GM19452 (cell line): ENCODE data around the gene SLC36A1.

ENCODE experiments used
- ATAC-seq: cut with Tn5 transposase; IDR thresholded peaks from one replicate; pipeline ENCODE4 v1.9.1; 2021; ENCODE audit not compliant: unreplicated experiment

The SLC36A1 gene

DNA sequence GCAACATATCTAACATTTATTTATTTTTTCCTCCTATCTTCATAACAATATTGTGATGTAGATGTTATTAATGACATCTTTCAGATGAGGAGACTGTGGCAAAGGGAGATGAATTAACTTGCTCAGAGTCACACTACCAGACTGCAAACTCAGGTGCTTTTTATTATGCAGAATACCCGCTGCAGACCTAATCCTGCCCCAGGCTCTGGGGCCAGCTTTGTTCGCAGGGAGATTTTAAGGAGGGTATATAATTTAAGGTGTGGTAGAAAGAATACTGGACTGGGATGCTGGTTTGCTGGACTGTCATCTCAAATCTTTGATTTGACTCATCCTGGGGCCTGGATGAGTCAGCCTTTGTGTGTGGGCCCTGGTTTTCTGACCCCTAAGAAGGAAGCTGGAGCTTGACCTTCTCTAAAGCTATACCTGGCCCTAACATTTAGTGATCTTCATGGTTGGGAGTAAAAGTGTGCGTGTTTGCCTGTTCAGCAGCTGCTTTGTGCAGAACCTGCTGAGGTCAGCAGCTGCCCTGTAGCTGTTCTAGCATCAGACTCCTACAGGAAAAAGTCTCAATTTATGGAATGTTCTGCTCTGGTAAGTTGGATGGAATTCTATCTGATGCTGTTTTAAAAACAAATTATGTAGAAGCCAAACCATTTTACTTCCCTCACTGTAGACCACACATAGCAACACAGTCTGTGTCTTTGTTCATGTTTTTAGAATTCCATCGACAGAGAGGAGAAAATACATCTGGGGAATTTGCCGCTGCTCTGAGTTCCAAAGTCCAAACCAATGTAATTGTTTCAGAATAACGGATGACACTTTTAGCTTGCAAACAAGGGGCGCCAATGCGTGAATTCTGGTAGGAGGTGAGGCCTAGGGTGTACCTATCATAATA lies 4.5 kb downstream of the SLC36A1 start:
- peak; percentile 47 for ATAC-seq

- no peak for ATAC-seq
Measured at GRCh38 chr5:151454166-151454565, 6.8 kb downstream of the SLC36A1 start.

DNA sequence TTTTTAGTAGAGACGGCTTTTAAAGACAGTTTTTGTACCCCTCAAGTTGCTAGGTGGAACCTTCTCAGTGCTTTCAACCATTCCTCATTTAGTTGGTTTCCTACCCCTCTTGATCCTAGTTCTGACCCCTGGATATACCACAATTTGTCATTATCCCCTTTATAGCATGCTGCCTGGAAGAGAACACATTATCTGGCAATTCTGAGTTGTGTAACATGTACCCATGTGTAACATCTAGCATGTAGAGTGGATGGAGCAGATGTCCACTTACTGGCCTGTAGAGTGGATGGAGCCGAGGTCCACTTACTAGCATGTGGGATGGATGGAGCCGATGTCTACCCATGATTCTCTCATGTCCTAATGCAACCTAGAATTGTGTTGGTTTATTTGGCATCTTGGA lies 7.5 kb downstream of the SLC36A1 start:
- ATAC-seq: no peak

- no peak for ATAC-seq
Measured at GRCh38 chr5:151456321-151456940, 9.0 kb downstream of the SLC36A1 start.

DNA sequence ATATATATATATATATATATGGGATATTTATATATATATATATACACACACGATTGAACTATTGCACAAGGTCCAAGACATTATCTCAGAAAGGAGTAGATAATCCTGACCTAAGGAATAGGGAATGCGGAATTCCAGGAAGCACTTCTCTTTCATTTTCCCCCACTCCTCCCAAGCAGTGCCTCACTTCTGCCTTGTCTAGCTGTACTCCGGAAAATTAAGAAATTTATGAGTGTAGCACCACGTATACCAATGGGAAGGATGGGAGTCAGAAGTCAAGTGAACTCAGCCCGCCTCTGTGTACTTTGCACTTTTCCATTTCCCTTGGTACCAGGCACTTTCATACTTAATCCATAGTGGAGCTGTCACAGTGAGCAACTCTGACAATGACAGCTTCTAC lies 10.9 kb downstream of the SLC36A1 start:
- ATAC-seq: no peak

- no peak for ATAC-seq
Measured at GRCh38 chr5:151459680-151460324, 12.4 kb downstream of the SLC36A1 start.

DNA sequence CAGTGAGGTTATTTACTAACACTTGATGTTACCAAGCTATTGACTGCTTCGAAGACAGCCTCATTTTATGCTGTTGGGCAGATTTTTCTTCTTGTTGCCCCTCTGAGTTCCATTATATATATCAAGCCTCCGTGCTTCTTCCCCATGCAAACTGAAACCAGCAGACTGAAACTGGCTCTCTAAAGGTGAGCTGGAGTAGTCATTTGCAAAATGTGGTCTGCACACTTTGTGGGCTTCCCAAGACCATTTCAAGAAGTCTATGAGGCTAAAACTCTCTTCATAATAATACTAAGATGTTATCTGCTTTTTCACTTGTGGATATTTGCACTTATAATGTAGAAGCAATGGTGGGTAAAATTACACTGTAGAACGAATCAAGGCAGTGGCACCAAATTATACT lies 13.9 kb downstream of the SLC36A1 start:
- peak; percentile 93 for ATAC-seq

- ATAC-seq: no peak
Measured at GRCh38 chr5:151463137-151464029, 16.0 kb downstream of the SLC36A1 start.

DNA sequence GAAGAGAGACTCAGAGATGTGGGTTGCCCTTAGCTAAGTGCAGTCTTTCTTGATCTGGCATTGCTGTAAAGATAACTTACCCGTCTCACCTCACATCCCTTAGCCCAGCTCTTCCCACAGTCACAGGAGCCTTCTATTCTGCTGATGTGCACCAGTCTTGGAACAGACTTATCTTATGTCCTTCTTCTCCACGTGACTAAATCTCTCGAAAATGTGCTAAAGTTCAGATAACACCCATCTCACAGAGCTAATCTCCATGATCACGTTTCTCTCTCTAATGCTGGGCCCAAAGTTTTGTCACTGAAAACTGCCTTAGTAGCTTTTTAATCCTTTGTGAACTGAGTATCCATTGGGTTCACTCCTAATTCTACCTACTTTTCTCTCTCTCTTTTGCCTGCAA lies 16.7 kb downstream of the SLC36A1 start:
- no peak for ATAC-seq

- ATAC-seq: no peak
Measured at GRCh38 chr5:151465476-151465875, 18.1 kb downstream of the SLC36A1 start.

- no peak for ATAC-seq
Measured at GRCh38 chr5:151467576-151467975, 20.2 kb downstream of the SLC36A1 start.

DNA sequence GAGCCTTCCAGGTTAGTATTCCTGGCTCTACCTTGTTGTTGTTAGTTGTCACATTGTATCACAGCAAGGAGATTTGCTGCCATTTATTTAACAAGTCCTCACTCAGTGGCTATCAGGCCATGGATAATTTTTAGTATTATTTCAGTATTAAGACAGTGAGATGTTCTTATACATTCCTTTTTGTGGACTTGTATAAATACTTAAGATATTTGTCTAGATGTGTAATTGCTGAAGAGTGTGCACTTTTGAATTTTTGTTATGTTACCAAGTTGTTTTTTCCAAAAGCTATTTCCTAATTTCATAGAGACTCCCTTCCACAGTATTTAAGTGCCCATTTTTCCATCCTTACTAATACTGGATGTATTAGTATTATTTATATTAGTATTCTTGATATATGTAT lies 22.0 kb downstream of the SLC36A1 start:
- ATAC-seq: no peak

DNA sequence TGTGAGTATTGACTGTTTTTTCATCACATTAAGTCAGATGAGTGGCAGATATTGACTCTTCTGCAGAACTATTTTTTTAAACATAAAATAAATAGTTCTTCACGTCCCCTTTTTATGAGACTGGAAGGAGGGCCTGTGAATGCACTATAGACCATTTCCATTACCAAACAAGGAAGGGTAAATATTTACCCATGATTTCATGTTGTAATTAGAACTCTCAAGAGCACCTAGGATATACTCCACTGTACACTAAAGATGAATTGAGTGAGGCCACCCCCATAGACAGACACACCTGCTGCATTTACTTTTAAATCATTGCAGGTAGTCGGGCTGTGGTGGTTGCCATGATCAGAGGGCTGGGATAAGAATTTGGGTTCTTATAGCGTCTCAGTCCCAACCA lies 22.6 kb downstream of the SLC36A1 start:
- ATAC-seq: no peak

- ATAC-seq: no peak
Measured at GRCh38 chr5:151470439-151470838, 23.0 kb downstream of the SLC36A1 start.

- ATAC-seq: no peak
Measured at GRCh38 chr5:151471276-151471675, 23.9 kb downstream of the SLC36A1 start.

DNA sequence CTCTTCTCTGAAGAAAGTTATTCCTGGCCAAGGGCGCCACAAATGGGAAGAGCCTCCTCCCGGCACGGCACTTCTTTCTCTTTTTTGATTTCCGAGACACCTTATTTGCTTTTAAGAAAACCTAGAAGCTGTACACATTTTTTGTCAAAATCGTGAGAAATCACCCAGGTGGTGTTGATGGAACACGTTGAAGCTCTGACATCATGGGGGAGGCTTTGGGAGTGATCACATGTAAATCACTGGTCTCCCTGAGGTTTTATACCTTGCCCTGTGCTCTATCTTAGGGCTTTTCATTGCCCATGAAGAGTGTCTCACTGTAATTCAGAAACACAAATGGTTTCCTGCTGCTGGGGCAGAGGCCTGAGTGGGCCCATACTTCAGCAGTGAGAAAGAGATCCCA lies 27.4 kb downstream of the SLC36A1 start:
- no peak for ATAC-seq

DNA sequence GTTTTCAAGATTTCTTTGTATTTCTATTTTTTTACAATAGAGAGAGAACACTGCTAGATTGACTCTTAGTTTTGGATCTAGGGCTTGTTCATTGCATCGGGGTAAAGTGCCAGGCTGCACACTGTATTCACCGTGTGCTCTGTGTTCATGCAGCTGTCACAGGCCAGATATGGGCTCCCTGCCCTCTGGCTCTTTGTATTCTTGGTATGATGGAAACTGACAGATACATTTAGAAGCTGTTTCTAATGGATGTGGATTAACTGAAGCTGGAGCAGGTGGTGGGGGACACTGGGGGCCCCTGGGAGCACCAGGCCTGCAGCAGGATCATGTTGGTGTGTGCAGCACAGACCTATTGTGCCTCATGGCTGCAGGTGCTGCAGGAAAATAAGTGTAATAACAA lies 28.0 kb downstream of the SLC36A1 start:
- no peak for ATAC-seq

GRCh38 chr5:151476016-151476415 lies 28.6 kb downstream of the SLC36A1 start:
- no peak for ATAC-seq

GRCh38 chr5:151477101-151477500 lies 29.7 kb downstream of the SLC36A1 start:
- ATAC-seq: no peak

GRCh38 chr5:151480384-151481293 lies 33.2 kb downstream of the SLC36A1 start:
- ATAC-seq: no peak
